A549 (cell line): ENCODE results near the gene SLC8A1. TPM values are rescaled to one million over a fixed set of nuclear protein-coding genes. Genes with fewer than 3 reads are reported as not detected.

Experiments used
- ATAC-seq, 2 experiments: fragments of 200-7000 bp in 1 of 2; fragments of >200 bp in 1 of 2; cut with Nextera tagmentation in 1 of 2; cut with Tn5 transposase in 1 of 2; 3 replicates each; pipeline versions ENCODE4 v1.8.0 to v1.9.1; 2018 to 2020; ENCODE audit warnings: mild to moderate bottlenecking in 1 of 2, moderate library complexity in 1 of 2
- CTCF ChIA-PET: fragments of 300-600 bp; sonication (Branson Sonifier 250); formaldehyde crosslinking; extraction: SDS; loops from one replicate; lab custom pipeline; 2021; ENCODE audit warnings: antibody characterized with exemption, inconsistent platforms; lab: Yijun Ruan, JAX
- POLR2A ChIA-PET: fragments of 350-600 bp; formaldehyde crosslinking; extraction: SDS; loops from one replicate; lab custom pipeline; 2021; ENCODE audit warnings: antibody characterized with exemption, inconsistent platforms; lab: Yijun Ruan, JAX
- DNase-seq, 2 experiments: peaks; one replicate each; pipeline versions ENCODE4 v3.0.0 to v3.0.0-alpha.2; 2011 to 2016; ENCODE audit warnings: low read depth in 1 of 2, low spot score in 1 of 2
- FAIRE-seq: peaks from 2 replicates; lab custom pipeline; 2011; peaks lifted over from hg19 to GRCh38; lab: Jason Lieb, UNC
- H3K27ac ChIP-seq, 2 experiments: fragments of >200 bp; sonication (Bioruptor Twin); formaldehyde crosslinking; 3 replicates each; pipeline ENCODE4 v1.5.1; 2016 to 2017
- H3K4me1 ChIP-seq: fragments of >200 bp; sonication (Bioruptor Twin); formaldehyde crosslinking; 3 replicates; pipeline ENCODE4 v1.6.1; 2016
- H3K4me2 ChIP-seq: fragments of >200 bp; sonication (Bioruptor Twin); formaldehyde crosslinking; 3 replicates; pipeline ENCODE4 v1.6.1; 2016
- H3K4me3 ChIP-seq: fragments of >200 bp; sonication (Bioruptor Twin); formaldehyde crosslinking; 3 replicates; pipeline ENCODE4 v1.5.1; 2016
- H3K9me3 ChIP-seq: fragments of >200 bp; sonication (Bioruptor Twin); formaldehyde crosslinking; 3 replicates; pipeline ENCODE4 v1.6.1; 2016
- ATOH8 ChIP-seq: fragments of 250-450 bp; sonication (Bioruptor Pico); IDR thresholded peaks from 2 replicates; pipeline ENCODE4 v1.5.0; 2020; ENCODE audit warnings: low read depth, mild to moderate bottlenecking, moderate library complexity
- BHLHE40 ChIP-seq: IDR thresholded peaks from 2 replicates; pipeline ENCODE4 v1.6.1; 2012; ENCODE audit warnings: low read depth, low read length, inconsistent platforms
- CBX8 ChIP-seq: fragments of 200-600 bp; sonication (generic); IDR thresholded peaks from 2 replicates; pipeline ENCODE4 v1.6.1; 2016
- CEBPB ChIP-seq, 2 experiments: fragments of >200 bp in 1 of 2; sonication (Bioruptor Twin) in 1 of 2; formaldehyde crosslinking in 1 of 2; IDR thresholded peaks; 2 replicates each; pipeline ENCODE4 v1.6.1; 2012 to 2016
- EP300 ChIP-seq, 2 experiments: fragments of >200 bp; sonication (Bioruptor Twin); formaldehyde crosslinking; IDR thresholded peaks; 2 replicates in 1 of 2; 3 replicates in 1 of 2; pipeline ENCODE4 v1.6.1; 2016 to 2017
- ESRRA ChIP-seq: fragments of 150-350 bp; IDR thresholded peaks from 2 replicates; pipeline ENCODE4 v1.6.1; 2014; ENCODE audit warnings: mild to moderate bottlenecking, low read length, borderline replicate concordance
- FOSL2 ChIP-seq, 2 experiments: fragments of 450-650 bp in 1 of 2; fragments of >200 bp in 1 of 2; sonication (Bioruptor Twin) in 1 of 2; formaldehyde crosslinking; IDR thresholded peaks; 2 replicates each; pipeline versions ENCODE4 v1.5.0 to v1.6.1; 2016 to 2020; ENCODE audit warnings: mild to moderate bottlenecking in 1 of 2, moderate library complexity in 1 of 2
- HDAC2 ChIP-seq: fragments of 200-600 bp; sonication (generic); IDR thresholded peaks from 2 replicates; pipeline ENCODE4 v1.6.1; 2016
- HOXA7 ChIP-seq: fragments of 250-450 bp; sonication (Bioruptor Pico); IDR thresholded peaks from 2 replicates; pipeline ENCODE4 v1.5.0; 2020; ENCODE audit warnings: mild to moderate bottlenecking, moderate library complexity
- HOXB5 ChIP-seq: fragments of 250-450 bp; sonication (Bioruptor Pico); IDR thresholded peaks from 2 replicates; pipeline ENCODE4 v1.5.0; 2020; ENCODE audit warnings: mild to moderate bottlenecking, moderate library complexity
- KDM5A ChIP-seq: fragments of 200-600 bp; sonication (generic); IDR thresholded peaks from 2 replicates; pipeline ENCODE4 v1.6.1; 2016; ENCODE audit warnings: antibody characterized with exemption, mild to moderate bottlenecking
- MAZ ChIP-seq: fragments of 150-350 bp; IDR thresholded peaks from 2 replicates; pipeline ENCODE4 v1.6.1; 2014; ENCODE audit warnings: antibody characterized with exemption, low read depth, low read length, borderline replicate concordance
- POLR2A ChIP-seq: IDR thresholded peaks from 2 replicates; pipeline ENCODE4 v1.6.1; 2012; ENCODE audit warnings: mild to moderate bottlenecking, low read length
- RAD21 ChIP-seq, 2 experiments: fragments of >200 bp in 1 of 2; sonication (Bioruptor Twin) in 1 of 2; formaldehyde crosslinking in 1 of 2; IDR thresholded peaks in 1 of 2; conservative IDR thresholded peaks in 1 of 2; 2 replicates in 1 of 2; 3 replicates in 1 of 2; pipeline ENCODE4 v1.6.1; 2012 to 2018; ENCODE audit warnings: inconsistent platforms in 1 of 2
- RARB ChIP-seq: fragments of 250-450 bp; sonication (Bioruptor Pico); IDR thresholded peaks from 2 replicates; pipeline ENCODE4 v1.8.0; 2021; ENCODE audit warnings: mild to moderate bottlenecking, moderate library complexity
- RCOR1 ChIP-seq: fragments of 150-350 bp; IDR thresholded peaks from 2 replicates; pipeline ENCODE4 v1.6.1; 2014; ENCODE audit warnings: antibody characterized with exemption, low read length, low read depth
- RNF2 ChIP-seq: fragments of 200-600 bp; sonication (generic); IDR thresholded peaks from 2 replicates; pipeline ENCODE4 v1.6.1; 2016; ENCODE audit warnings: low read depth, mild to moderate bottlenecking, antibody characterized with exemption, moderate library complexity, borderline replicate concordance
- SREBF2 ChIP-seq: fragments of 450-650 bp; IDR thresholded peaks from 2 replicates; pipeline ENCODE4 v1.6.1; 2014; ENCODE audit warnings: mild to moderate bottlenecking, moderate library complexity
- TP53 ChIP-seq: fragments of 250-450 bp; sonication (Bioruptor Pico); IDR thresholded peaks from 2 replicates; pipeline ENCODE4 v1.5.0; 2021; ENCODE audit warnings: mild to moderate bottlenecking, moderate library complexity
- ZC3H11A ChIP-seq: fragments of 450-650 bp; IDR thresholded peaks from 2 replicates; pipeline ENCODE4 v1.6.1; 2014; ENCODE audit warnings: antibody characterized with exemption, mild to moderate bottlenecking
- ZNF302 ChIP-seq: fragments of 250-450 bp; sonication (Bioruptor Pico); IDR thresholded peaks from 2 replicates; pipeline ENCODE4 v1.9.0; 2021; ENCODE audit warnings: inconsistent platforms, mild to moderate bottlenecking, moderate library complexity
- ZSCAN20 ChIP-seq: fragments of 250-450 bp; sonication (Bioruptor Pico); IDR thresholded peaks from 2 replicates; pipeline ENCODE4 v1.8.0; 2022; ENCODE audit warnings: mild to moderate bottlenecking, moderate library complexity
- WGBS: methylation state at CpG from one replicate; pipeline ENCODE4 v1.1.6; 2017; ENCODE audit errors: missing lambda C conversion rate; 5-methylcytosine and 5-hydroxymethylcytosine counted together
- polyA plus RNA-seq, 4 experiments: library from polyadenylated mRNA; depleted of rRNA in 3 of 4; stranded (reverse); fragments of >200 nt; fragmentation: RNase III in 1 of 4; extraction: RNeasy Plus Mini Kit Qiagen cat#74134 plus additional on column Dnase treatment in 1 of 4; gene quantifications; 2 replicates in 3 of 4; 3 replicates in 1 of 4; pipeline ENCODE4 v1.2.3, GENCODE V29; 2011 to 2017
- TF ChIP-seq, protein P1 (sequence below): IDR thresholded peaks from 2 replicates; pipeline ENCODE4 v1.6.1; 2012
- TF ChIP-seq, protein P2 (sequence below): fragments of >200 bp; sonication (Bioruptor Twin); formaldehyde crosslinking; IDR thresholded peaks from 2 replicates; pipeline ENCODE4 v1.6.1; 2016
- TF ChIP-seq, protein P3 (sequence below): fragments of 150-350 bp; IDR thresholded peaks from 2 replicates; pipeline ENCODE4 v1.6.1; 2014; ENCODE audit warnings: low read depth, mild to moderate bottlenecking, low read length
- TF ChIP-seq, protein P4 (sequence below): IDR thresholded peaks from 2 replicates; pipeline ENCODE4 v1.6.1; 2012

SLC8A1 gene
- polyA plus RNA-seq, 2 of the 4 experiments (the other 2 are of a cell fraction): 0.28 to 0.92 TPM

GRCh38 chr2:40388161-40388560 lies 63.7 kb downstream of the SLC8A1 start (continued):
- no peak for TF ChIP-seq TP53 (CRISPR knock-in tag)
- TF ChIP-seq CBX8: no peak

DNA sequence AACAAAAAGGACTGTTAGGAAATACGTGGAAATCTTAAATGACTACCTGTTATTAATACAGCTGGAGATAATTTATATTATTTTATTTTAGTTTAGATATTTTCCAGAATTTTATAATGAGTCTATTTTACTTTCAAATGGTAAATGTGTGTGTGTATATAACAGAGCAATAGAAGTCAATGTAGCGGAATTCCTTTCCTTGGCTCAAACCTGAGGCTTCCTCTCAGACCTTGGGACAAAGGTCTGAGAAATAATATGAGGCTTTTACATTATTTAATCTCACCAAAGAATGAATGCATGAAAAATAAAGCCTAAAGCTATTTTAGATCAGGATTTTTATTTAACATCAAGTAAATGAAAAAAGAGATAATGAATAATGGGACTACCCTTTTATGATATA lies 65.7 kb downstream of the SLC8A1 start:
- TF ChIP-seq, protein P1, sequence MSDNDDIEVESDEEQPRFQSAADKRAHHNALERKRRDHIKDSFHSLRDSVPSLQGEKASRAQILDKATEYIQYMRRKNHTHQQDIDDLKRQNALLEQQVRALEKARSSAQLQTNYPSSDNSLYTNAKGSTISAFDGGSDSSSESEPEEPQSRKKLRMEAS: no peak
- no peak for TF ChIP-seq CEBPB (IDR thresholded peaks at IDR 0.05)
- no peak for TF ChIP-seq BHLHE40
- no peak for TF ChIP-seq ZSCAN20 (CRISPR knock-in tag)
- no peak for TF ChIP-seq HOXB5 (CRISPR knock-in tag)
- TF ChIP-seq RARB (CRISPR knock-in tag): no peak
- TF ChIP-seq, protein P2, sequence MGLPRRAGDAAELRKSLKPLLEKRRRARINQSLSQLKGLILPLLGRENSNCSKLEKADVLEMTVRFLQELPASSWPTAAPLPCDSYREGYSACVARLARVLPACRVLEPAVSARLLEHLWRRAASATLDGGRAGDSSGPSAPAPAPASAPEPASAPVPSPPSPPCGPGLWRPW: no peak
- TF ChIP-seq ATOH8 (CRISPR knock-in tag): no peak
- no peak for TF ChIP-seq FOSL2 (IDR thresholded peaks at IDR 0.05)
- TF ChIP-seq FOSL2 (CRISPR knock-in tag; IDR thresholded peaks at IDR 0.05): no peak
- no peak for TF ChIP-seq HDAC2
- no peak for TF ChIP-seq SREBF2
- no peak for TF ChIP-seq RCOR1
- TF ChIP-seq, protein P3, sequence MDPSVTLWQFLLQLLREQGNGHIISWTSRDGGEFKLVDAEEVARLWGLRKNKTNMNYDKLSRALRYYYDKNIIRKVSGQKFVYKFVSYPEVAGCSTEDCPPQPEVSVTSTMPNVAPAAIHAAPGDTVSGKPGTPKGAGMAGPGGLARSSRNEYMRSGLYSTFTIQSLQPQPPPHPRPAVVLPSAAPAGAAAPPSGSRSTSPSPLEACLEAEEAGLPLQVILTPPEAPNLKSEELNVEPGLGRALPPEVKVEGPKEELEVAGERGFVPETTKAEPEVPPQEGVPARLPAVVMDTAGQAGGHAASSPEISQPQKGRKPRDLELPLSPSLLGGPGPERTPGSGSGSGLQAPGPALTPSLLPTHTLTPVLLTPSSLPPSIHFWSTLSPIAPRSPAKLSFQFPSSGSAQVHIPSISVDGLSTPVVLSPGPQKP: no peak
- TF ChIP-seq RAD21 (conservative IDR thresholded peaks at IDR 0.05 in 1 of 2, IDR thresholded peaks at IDR 0.05 in 1 of 2): no peak
- no peak for TF ChIP-seq ESRRA
- TF ChIP-seq EP300 (IDR thresholded peaks at IDR 0.05): no peak
- no peak for TF ChIP-seq POLR2A
- TF ChIP-seq ZC3H11A: no peak
- TF ChIP-seq ZNF302 (CRISPR knock-in tag): no peak
- no peak for TF ChIP-seq RNF2
- Histone ChIP-seq H3K9me3 (0 out of 3 replicates have a peak, but pooled peaks cover 9% of the 10 kb centered on the region), H3K4me3 (no peak overlapping the region), H3K27ac (no peak overlapping the region), H3K4me1 (no peaks in the 10 kb centered on the region), H3K4me2 (no peak overlapping the region)
- ChIA-PET CTCF (no interaction called here), POLR2A (no interaction called here)
- ATAC-seq (no peak), DNase-seq (no peak), FAIRE-seq (no peak)
- WGBS: 32% methylated on average over 2 of the region's 2 CpGs

GRCh38 chr2:40384714-40385113 lies 67.2 kb downstream of the SLC8A1 start:
- no peak overlapping the region for H3K4me3 ChIP-seq
- ATAC-seq: no peak
- no peak for TF ChIP-seq RNF2
- no peak for TF ChIP-seq KDM5A
- no peak for TF ChIP-seq SREBF2
- TF ChIP-seq CEBPB (IDR thresholded peaks at IDR 0.05): peak; percentile 79; a peak in 3 of 4 replicates
- no peak for TF ChIP-seq MAZ
- no peak for TF ChIP-seq ATOH8 (CRISPR knock-in tag)
- TF ChIP-seq, protein P4, sequence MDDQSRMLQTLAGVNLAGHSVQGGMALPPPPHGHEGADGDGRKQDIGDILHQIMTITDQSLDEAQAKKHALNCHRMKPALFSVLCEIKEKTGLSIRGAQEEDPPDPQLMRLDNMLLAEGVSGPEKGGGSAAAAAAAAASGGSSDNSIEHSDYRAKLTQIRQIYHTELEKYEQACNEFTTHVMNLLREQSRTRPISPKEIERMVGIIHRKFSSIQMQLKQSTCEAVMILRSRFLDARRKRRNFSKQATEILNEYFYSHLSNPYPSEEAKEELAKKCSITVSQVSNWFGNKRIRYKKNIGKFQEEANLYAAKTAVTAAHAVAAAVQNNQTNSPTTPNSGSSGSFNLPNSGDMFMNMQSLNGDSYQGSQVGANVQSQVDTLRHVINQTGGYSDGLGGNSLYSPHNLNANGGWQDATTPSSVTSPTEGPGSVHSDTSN: no peak
- TF ChIP-seq HOXA7 (CRISPR knock-in tag): no peak
- TF ChIP-seq, all 56 proteins: peak for 1
- 25% methylated on average over 2 of the region's 2 CpGs for WGBS
- no peak overlapping the region for H3K27ac ChIP-seq
- DNase-seq (no peak), FAIRE-seq (no peak)
- no peak overlapping the region for H3K4me2 ChIP-seq
- H3K9me3 ChIP-seq: 0 out of 3 replicates have a peak, but pooled peaks cover 9% of the 10 kb centered on the region
- ChIA-PET POLR2A (no interaction called here), CTCF (no interaction called here)
- H3K4me1 ChIP-seq: no peaks in the 10 kb centered on the region
